H9 (cell line): ENCODE measurements around the gene RAP1GDS1. TPM values are rescaled to one million over a fixed set of nuclear protein-coding genes. Genes with fewer than 3 reads are reported as not detected.

ENCODE experiments used
- DNase-seq: peaks from one replicate; pipeline ENCODE4 v3.0.0-alpha.2; 2017
- H2AFZ ChIP-seq: one replicate; pipeline ENCODE4 v1.6.1; 2013; ENCODE audit warnings: mild to moderate bottlenecking, low read length, control low read depth, moderate library complexity
- H2AK5ac ChIP-seq: 2 replicates; pipeline ENCODE4 v1.6.1; 2013; ENCODE audit warnings: low read length, control low read depth, mixed read lengths; ENCODE audit not compliant: insufficient read length
- H2BK120ac ChIP-seq: one replicate; pipeline ENCODE4 v1.6.1; 2013; ENCODE audit warnings: low read depth, mild to moderate bottlenecking, low read length, control low read depth, inconsistent platforms; ENCODE audit not compliant: poor library complexity, severe bottlenecking
- H2BK12ac ChIP-seq: 2 replicates; pipeline ENCODE4 v1.6.1; 2013; ENCODE audit warnings: low read length, control low read depth, mixed read lengths, low read depth; ENCODE audit not compliant: insufficient read length
- H2BK15ac ChIP-seq: 2 replicates; pipeline ENCODE4 v1.6.1; 2013; ENCODE audit warnings: low read depth, low read length, control low read depth
- H2BK20ac ChIP-seq: one replicate; pipeline ENCODE4 v1.6.1; 2013; ENCODE audit warnings: low read depth, mild to moderate bottlenecking, low read length, control low read depth, inconsistent platforms; ENCODE audit not compliant: poor library complexity, severe bottlenecking
- H2BK5ac ChIP-seq: 2 replicates; pipeline ENCODE4 v1.6.1; 2013; ENCODE audit warnings: low read length, control low read depth, mixed read lengths; ENCODE audit not compliant: insufficient read length
- H3K14ac ChIP-seq: 2 replicates; pipeline ENCODE4 v1.6.1; 2013; ENCODE audit warnings: low read length, control low read depth; ENCODE audit not compliant: insufficient read depth
- H3K18ac ChIP-seq: 2 replicates; pipeline ENCODE4 v1.6.1; 2013; ENCODE audit warnings: low read depth, mild to moderate bottlenecking, mixed read lengths, low read length, control low read depth; ENCODE audit not compliant: insufficient read length
- H3K23ac ChIP-seq: 2 replicates; pipeline ENCODE4 v1.6.1; 2013; ENCODE audit warnings: low read length, control low read depth, mixed read lengths, low read depth; ENCODE audit not compliant: insufficient read length
- H3K23me2 ChIP-seq: 2 replicates; pipeline ENCODE4 v1.6.1; 2013; ENCODE audit warnings: low read depth, mild to moderate bottlenecking, mixed read lengths, low read length, control low read depth; ENCODE audit not compliant: insufficient read length, poor library complexity, severe bottlenecking
- H3K27ac ChIP-seq: 2 replicates; pipeline ENCODE4 v1.5.1; 2013; ENCODE audit warnings: low read length, control low read depth, mixed read lengths, low read depth; ENCODE audit not compliant: insufficient read length
- H3K27me3 ChIP-seq: 2 replicates; pipeline ENCODE4 v1.6.1; 2013; ENCODE audit warnings: low read length, control low read depth, inconsistent platforms; ENCODE audit not compliant: insufficient read depth
- H3K4ac ChIP-seq: 2 replicates; pipeline ENCODE4 v1.6.1; 2013; ENCODE audit warnings: low read depth, mild to moderate bottlenecking, control low read depth, inconsistent platforms, low read length, moderate library complexity
- H3K4me1 ChIP-seq: 2 replicates; pipeline ENCODE4 v1.6.1; 2013; ENCODE audit warnings: low read length, control low read depth, inconsistent platforms; ENCODE audit not compliant: insufficient read depth
- H3K4me2 ChIP-seq: 2 replicates; pipeline ENCODE4 v1.6.1; 2013; ENCODE audit warnings: low read length, control low read depth, mixed read lengths; ENCODE audit not compliant: insufficient read length, insufficient read depth
- H3K56ac ChIP-seq: 2 replicates; pipeline ENCODE4 v1.6.1; 2013; ENCODE audit warnings: low read depth, mild to moderate bottlenecking, mixed read lengths, low read length, control low read depth; ENCODE audit not compliant: insufficient read length
- H3K79me1 ChIP-seq: 2 replicates; pipeline ENCODE4 v1.6.1; 2013; ENCODE audit warnings: low read depth, mild to moderate bottlenecking, moderate library complexity, low read length, control low read depth, inconsistent platforms; ENCODE audit not compliant: insufficient read depth, poor library complexity, severe bottlenecking
- H3K79me2 ChIP-seq: 2 replicates; pipeline ENCODE4 v1.6.1; 2013; ENCODE audit warnings: low read length, control low read depth, inconsistent platforms; ENCODE audit not compliant: insufficient read depth
- H3K9ac ChIP-seq: 2 replicates; pipeline ENCODE4 v1.6.1; 2013; ENCODE audit warnings: low read length, control low read depth, mixed read lengths; ENCODE audit not compliant: insufficient read length; ENCODE audit errors: extremely low read depth
- H3K9me3 ChIP-seq: one replicate; pipeline ENCODE4 v1.6.1; 2013; ENCODE audit warnings: low read depth, low read length, inconsistent platforms; ENCODE audit not compliant: control insufficient read depth
- H3T11ph ChIP-seq: one replicate; pipeline ENCODE4 v1.6.1; 2013; ENCODE audit warnings: mild to moderate bottlenecking, low read length, control low read depth, inconsistent platforms
- H4K20me1 ChIP-seq: one replicate; pipeline ENCODE4 v1.6.1; 2013; ENCODE audit not compliant: control insufficient read depth, insufficient read length, insufficient read depth
- H4K5ac ChIP-seq: 2 replicates; pipeline ENCODE4 v1.6.1; 2013; ENCODE audit warnings: low read depth, mild to moderate bottlenecking, mixed read lengths, low read length, control low read depth; ENCODE audit not compliant: insufficient read length
- H4K8ac ChIP-seq: replicated peaks from 2 replicates; pipeline ENCODE4 v1.6.1; 2013; ENCODE audit warnings: low read length, control low read depth, mixed read lengths, low read depth; ENCODE audit not compliant: insufficient read length
- H4K91ac ChIP-seq: 2 replicates; pipeline ENCODE4 v1.6.1; 2013; ENCODE audit warnings: low read depth, mild to moderate bottlenecking, moderate library complexity, mixed read lengths, low read length, control low read depth; ENCODE audit not compliant: insufficient read length
- H3K27ac Mint-ChIP-seq, 3 experiments: 2 replicates in 2 of 3; 3 replicates in 1 of 3; pipeline ENCODE4 v1.8.0; 2020 to 2021; ENCODE audit warnings: mixed read lengths in 3 of 3, mild to moderate bottlenecking in 1 of 3, moderate library complexity in 1 of 3
- H3K27me3 Mint-ChIP-seq: 2 replicates; pipeline ENCODE4 v1.8.0; 2021; ENCODE audit warnings: low read depth, mild to moderate bottlenecking, moderate library complexity, mixed read lengths
- H3K36me3 Mint-ChIP-seq, 3 experiments: 2 replicates in 2 of 3; 3 replicates in 1 of 3; pipeline ENCODE4 v1.8.0; 2020 to 2021; ENCODE audit warnings: low read depth in 3 of 3, mixed read lengths in 3 of 3; ENCODE audit not compliant: insufficient read depth in 1 of 3
- H3K4me1 Mint-ChIP-seq, 2 experiments: 2 replicates each; pipeline ENCODE4 v1.8.0; 2020; ENCODE audit warnings: mixed read lengths in 2 of 2
- H3K4me3 Mint-ChIP-seq, 2 experiments: 2 replicates in 1 of 2; 3 replicates in 1 of 2; pipeline ENCODE4 v1.8.0; 2020 to 2021; ENCODE audit warnings: mild to moderate bottlenecking in 2 of 2, mixed read lengths in 2 of 2, moderate library complexity in 1 of 2
- H3K9me3 Mint-ChIP-seq, 2 experiments: 2 replicates in 1 of 2; 3 replicates in 1 of 2; pipeline ENCODE4 v1.8.0; 2020; ENCODE audit warnings: mild to moderate bottlenecking in 2 of 2, mixed read lengths in 2 of 2, moderate library complexity in 1 of 2
- CTCF ChIP-seq: fragments of 200-600 bp; sonication (generic); conservative IDR thresholded peaks from 3 replicates; pipeline ENCODE4 v1.8.0; 2021; ENCODE audit warnings: antibody characterized with exemption, mild to moderate bottlenecking
- WGBS: extraction: QIAGEN DNeasy Blood & Tissue Kit; methylation state at CpG from one replicate; pipeline ENCODE4 v1.1.7; 2013; ENCODE audit warnings: missing lambda C conversion rate, low lambda C conversion rate, mixed read lengths; ENCODE audit not compliant: insufficient read length; ENCODE audit errors: extremely low coverage; 5-methylcytosine and 5-hydroxymethylcytosine counted together
- total RNA-seq: library from RNA; stranded (reverse); gene quantifications from 2 replicates; pipeline ENCODE4 v1.2.1, GENCODE V29; 2021

The RAP1GDS1 gene
- total RNA-seq, 1 experiment from 2014 or later = 25.2 TPM

GRCh38 chr4:98359646-98360045 is 98.5 kb downstream of the RAP1GDS1 start:
- no peak overlapping the region for H4K91ac ChIP-seq
- H3K4me3 Mint-ChIP-seq = no peak overlapping the region
- no peak overlapping the region for H3T11ph ChIP-seq
- H3K4me1 ChIP-seq = no peaks in the 10 kb centered on the region
- H4K5ac ChIP-seq = no peak overlapping the region
- H2AFZ ChIP-seq = no peak overlapping the region
- no peak for TF ChIP-seq CTCF
- no peaks in the 10 kb centered on the region for H3K27me3 ChIP-seq
- no peak overlapping the region for H3K9ac ChIP-seq
- H2AK5ac ChIP-seq = no peak overlapping the region
- H3K14ac ChIP-seq = no peak overlapping the region
- no peak overlapping the region for H3K4me2 ChIP-seq
- H4K20me1 ChIP-seq = no peaks in the 10 kb centered on the region
- H3K79me2 ChIP-seq = no peaks in the 10 kb centered on the region
- H4K8ac ChIP-seq = no peak overlapping the region
- no peak overlapping the region for H2BK12ac ChIP-seq
- H3K56ac ChIP-seq = no peak overlapping the region
- WGBS = no CpG with 5 or more reads among the region's 4 CpGs
- H3K9me3 Mint-ChIP-seq = no peaks in the 10 kb centered on the region
- peaks cover 0 to 3% (median 0%) of the 10 kb centered on the region in 3 experiments; a peak in 3 of 7 replicates for H3K36me3 Mint-ChIP-seq
- no peak overlapping the region for H3K27ac ChIP-seq
- no peaks in the 10 kb centered on the region for H3K27me3 Mint-ChIP-seq
- no peak overlapping the region for H2BK5ac ChIP-seq
- H3K4me1 Mint-ChIP-seq = no peaks in the 10 kb centered on the region
- no peak overlapping the region for H3K23ac ChIP-seq
- H3K27ac Mint-ChIP-seq = no peak overlapping the region
- no peaks in the 10 kb centered on the region for H3K9me3 ChIP-seq
- no peaks in the 10 kb centered on the region for H3K23me2 ChIP-seq
- H3K18ac ChIP-seq = no peak overlapping the region
- no peak overlapping the region for H2BK120ac ChIP-seq
- no peak overlapping the region for H2BK15ac ChIP-seq
- no peaks in the 10 kb centered on the region for H3K79me1 ChIP-seq
- DNase-seq = no peak
- no peak overlapping the region for H2BK20ac ChIP-seq
- no peak overlapping the region for H3K4ac ChIP-seq
